Pancreas (tissue), 10 donors: ENCODE results near the gene SLC29A2. TPM values are rescaled to one million over a fixed set of nuclear protein-coding genes. Genes with fewer than 3 reads are reported as not detected.

Experiments used
- ATAC-seq, 4 donors: fragments of 200-7000 bp; cut with Tn5 transposase; one replicate each; pipeline versions ENCODE4 v1.8.0 to v1.9.1; 2020; ENCODE audit warnings: mild to moderate bottlenecking in 4 of 4, moderate library complexity in 4 of 4
- DNase-seq, 6 donors: peaks; one replicate each; pipeline ENCODE4 v3.0.0-alpha.2; 2020
- FAIRE-seq: peaks from 2 replicates; lab custom pipeline; 2012; peaks lifted over from hg19 to GRCh38; lab: Jason Lieb, UNC
- H3K27ac ChIP-seq, 4 donors: fragments of 200-600 bp; sonication (generic); 1 replicate in 3 of 4; 2 replicates in 1 of 4; pipeline versions ENCODE4 v1.5.0 to v1.8.0; 2020
- H3K27me3 ChIP-seq, 4 donors: fragments of 200-600 bp; one replicate each; pipeline ENCODE4 v1.8.0; 2021
- H3K36me3 ChIP-seq, 3 donors: fragments of 200-600 bp; sonication (generic) in 1 of 3; one replicate each; pipeline versions ENCODE4 v1.5.0 to v1.8.0; 2020 to 2021
- H3K4me1 ChIP-seq, 3 donors: fragments of 200-600 bp; one replicate each; pipeline ENCODE4 v1.8.0; 2021
- H3K4me3 ChIP-seq, 4 donors: fragments of 200-600 bp; sonication (generic) in 2 of 4; one replicate each; pipeline versions ENCODE4 v1.5.0 to v1.8.0; 2020 to 2021
- H3K9me3 ChIP-seq, 4 donors: fragments of 200-600 bp; one replicate each; pipeline ENCODE4 v1.8.0; 2021
- CTCF ChIP-seq, 4 donors: fragments of 200-600 bp; sonication (generic) in 3 of 4; IDR thresholded peaks; one replicate each; pipeline versions ENCODE4 v1.5.0 to v1.8.0; 2021; ENCODE audit warnings: antibody characterized with exemption in 4 of 4
- WGBS, 2 donors: extraction: QIAGEN DNeasy Blood & Tissue Kit; methylation state at CpG; one replicate each; pipeline ENCODE4 v1.1.7; 2013; 5-methylcytosine and 5-hydroxymethylcytosine counted together
- intact Hi-C, 3 donors: fragments of 100-400 bp; cut with DNase I; formaldehyde crosslinking; loops; one replicate each; pipeline versions ENCODE4 v1.11.1 to v1.14.2; 2022
- polyA plus RNA-seq, 2 donors: library from polyadenylated mRNA; stranded (reverse); fragments of 200-250 nt; gene quantifications; one replicate each; pipeline ENCODE4 v1.2.3, GENCODE V29; 2013
- total RNA-seq, 6 donors: library from RNA; stranded (reverse); fragmentation: NEBNext Ultra II Directional in 4 of 6; extraction: Animal tissue kit (Norgen Biotek cat#: 25700) in 4 of 6; gene quantifications; one replicate each; pipeline versions ENCODE4 v1.2.1 to v1.2.4, GENCODE V29; 2021 to 2023
- donor health status: healthy with polysubstance abuse.
- donor health status: DM: no; HTN: no; CAD: no; lungs with moderate emphysema.
- donor health status: DM: no; HTN: no; CAD: no.
- donor health status: control.
- donor health status: control.
- donor health status: Bipolar disorder and iron deficiency.
- donor health status: DM: yes; HTN: yes; CAD: no.
- donor health status: DM: no; HTN: no; CAD: no.
- donor health status: DM: no; HTN: no; CAD: no.
- donor health status: DM: yes; HTN: yes; CAD: no.

SLC29A2 gene
- total and polyA plus RNA-seq, 8 donors = 2.9 to 21.7 (median 4.8) TPM

- H3K4me1 ChIP-seq = peaks cover 0 to 4% (median 0%) of the 10 kb centered on the region in 3 donors
- DNase-seq (peak in 1 of 6 donors; percentile 71), ATAC-seq (no peak), FAIRE-seq (no peak)
- no peaks in the 10 kb centered on the region for H3K27me3 ChIP-seq
- no peak overlapping the region for H3K27ac ChIP-seq
- 91% methylated on average over 20 to 25 of the region's 25 CpGs for WGBS, 2 donors
- no peaks in the 10 kb centered on the region for H3K9me3 ChIP-seq
- H3K36me3 ChIP-seq = no peaks in the 10 kb centered on the region
- no peak overlapping the region for H3K4me3 ChIP-seq
- intact Hi-C loops = no loop called here
- no peak for TF ChIP-seq CTCF (IDR thresholded peaks at IDR 0.05)
Measured at GRCh38 chr11:66369073-66369894, 2.3 kb downstream of the SLC29A2 start.

GRCh38 chr11:66368484-66368883, 3.1 kb downstream of the SLC29A2 start:
- Histone ChIP-seq H3K27me3 (no peaks in the 10 kb centered on the region), H3K36me3 (no peaks in the 10 kb centered on the region), H3K27ac (no peak overlapping the region), H3K4me1 (peaks cover 0 to 4% (median 0%) of the 10 kb centered on the region in 3 donors), H3K4me3 (no peak overlapping the region), H3K9me3 (no peaks in the 10 kb centered on the region)
- FAIRE-seq = no peak
- intact Hi-C loops = no loop called here
- WGBS, 2 donors = 94 to 95% methylated on average over 6 of the region's 6 CpGs
- TF ChIP-seq CTCF (IDR thresholded peaks at IDR 0.05) = no peak
- no peak for DNase-seq
- ATAC-seq = no peak

GRCh38 chr11:66367561-66368312, 3.8 kb downstream of the SLC29A2 start:
- TF ChIP-seq CTCF (IDR thresholded peaks at IDR 0.05) = no peak
- WGBS, 2 donors = 90 to 94% methylated on average over 15 of the region's 15 CpGs
- no peak for FAIRE-seq
- Histone ChIP-seq H3K4me3 (no peak overlapping the region), H3K9me3 (no peaks in the 10 kb centered on the region), H3K27ac (no peak overlapping the region), H3K27me3 (no peaks in the 10 kb centered on the region), H3K36me3 (no peaks in the 10 kb centered on the region), H3K4me1 (peaks cover 0 to 1% (median 0%) of the 10 kb centered on the region in 3 donors)
- intact Hi-C loops = no loop called here
- peak in 1 of 6 donors; percentile 8 for DNase-seq
- ATAC-seq = no peak

- no peaks in the 10 kb centered on the region for H3K36me3 ChIP-seq
- DNase-seq = no peak
- no peaks in the 10 kb centered on the region for H3K9me3 ChIP-seq
- FAIRE-seq = no peak
- ATAC-seq = no peak
- intact Hi-C loops = no loop called here
- TF ChIP-seq CTCF (IDR thresholded peaks at IDR 0.05) = no peak
- no peak overlapping the region for H3K27ac ChIP-seq
- no peaks in the 10 kb centered on the region for H3K27me3 ChIP-seq
- H3K4me1 ChIP-seq = no peaks in the 10 kb centered on the region
- 95 to 97% methylated on average over 8 of the region's 8 CpGs for WGBS, 2 donors
- H3K4me3 ChIP-seq = no peak overlapping the region
Measured at GRCh38 chr11:66366844-66367477, 4.6 kb downstream of the SLC29A2 start.
